HFFc6 (cell line): ENCODE data around the gene ZMAT5. TPM values are rescaled to one million over a fixed set of nuclear protein-coding genes. Genes with fewer than 3 reads are reported as not detected.

ENCODE experiments used
- DNase-seq: peaks from one replicate; pipeline ENCODE4 v3.0.0-alpha.2; 2018
- H3K27ac Mint-ChIP-seq: 2 replicates; pipeline ENCODE4 v1.8.0; 2020; ENCODE audit warnings: mild to moderate bottlenecking, mixed read lengths
- H3K27me3 Mint-ChIP-seq: 2 replicates; pipeline ENCODE4 v1.8.0; 2021; ENCODE audit warnings: mild to moderate bottlenecking, moderate library complexity, mixed read lengths; ENCODE audit not compliant: insufficient read depth
- H3K36me3 Mint-ChIP-seq: 2 replicates; pipeline ENCODE4 v1.8.0; 2021; ENCODE audit warnings: low read depth, mixed read lengths
- H3K4me1 Mint-ChIP-seq: 2 replicates; pipeline ENCODE4 v1.8.0; 2020; ENCODE audit warnings: low read depth, mixed read lengths
- H3K4me3 Mint-ChIP-seq: 2 replicates; pipeline ENCODE4 v1.8.0; 2020; ENCODE audit warnings: mild to moderate bottlenecking, moderate library complexity, mixed read lengths
- H3K9me3 Mint-ChIP-seq: 2 replicates; pipeline ENCODE4 v1.8.0; 2020; ENCODE audit warnings: mild to moderate bottlenecking, mixed read lengths
- CTCF ChIP-seq: fragments of 200-600 bp; sonication (generic); IDR thresholded peaks from 2 replicates; pipeline ENCODE4 v1.5.0; 2021; ENCODE audit warnings: antibody characterized with exemption, mild to moderate bottlenecking
- total RNA-seq, 6 experiments: library from RNA; stranded (reverse); fragmentation: NEBNext Ultra II Directional; extraction: Animal tissue kit (Norgen Biotek cat#: 25700); gene quantifications; 2 replicates in 1 of 6; 3 replicates in 5 of 6; pipeline ENCODE4 v1.2.3, GENCODE V29; 2021

ZMAT5 gene
- total RNA-seq, 6 experiments from 2014 or later = 24.9 to 28.6 (median 26.1) TPM

GRCh38 chr22:29689880-29690213 is 77.0 kb downstream of the ZMAT5 start:
- Mint-ChIP-seq H3K27me3 (no peaks in the 10 kb centered on the region; the same call in 1 of the 2 replicates), H3K36me3 (no peaks in the 10 kb centered on the region; the same call in 1 of the 2 replicates), H3K4me3 (no peak overlapping the region), H3K9me3 (no peaks in the 10 kb centered on the region), H3K27ac (peak overlapping the region; percentile 17; the same call in 1 of the 2 replicates), H3K4me1 (peaks cover 17% of the 10 kb centered on the region)
- TF ChIP-seq CTCF = peak; percentile 82
- DNase-seq = peak; percentile 27

GRCh38 chr22:29689206-29689879 is 77.5 kb downstream of the ZMAT5 start:
- peaks cover 17% of the 10 kb centered on the region for H3K4me1 Mint-ChIP-seq
- H3K27me3 Mint-ChIP-seq = no peaks in the 10 kb centered on the region; the same call in 1 of the 2 replicates
- no peak overlapping the region for H3K4me3 Mint-ChIP-seq
- H3K9me3 Mint-ChIP-seq = no peaks in the 10 kb centered on the region
- no peak for TF ChIP-seq CTCF
- no peaks in the 10 kb centered on the region; the same call in 1 of the 2 replicates for H3K36me3 Mint-ChIP-seq
- H3K27ac Mint-ChIP-seq = peak overlapping the region; percentile 17; the same call in 1 of the 2 replicates
- no peak for DNase-seq

- H3K27me3 Mint-ChIP-seq = no peaks in the 10 kb centered on the region; the same call in 1 of the 2 replicates
- no peak for DNase-seq
- peaks cover 21% of the 10 kb centered on the region; the same call in 1 of the 2 replicates for H3K36me3 Mint-ChIP-seq
- no peak overlapping the region for H3K4me3 Mint-ChIP-seq
- peaks cover 2% of the 10 kb centered on the region for H3K4me1 Mint-ChIP-seq
- no peak for TF ChIP-seq CTCF
- H3K9me3 Mint-ChIP-seq = no peaks in the 10 kb centered on the region
- no peak overlapping the region for H3K27ac Mint-ChIP-seq
These were observed 82.6 kb downstream of the ZMAT5 start for GRCh38 chr22:29684244-29684643.

- Mint-ChIP-seq H3K4me3 (no peak overlapping the region), H3K27me3 (no peaks in the 10 kb centered on the region; the same call in 1 of the 2 replicates), H3K36me3 (peaks cover 21% of the 10 kb centered on the region; the same call in 1 of the 2 replicates), H3K27ac (no peak overlapping the region), H3K4me1 (no peaks in the 10 kb centered on the region), H3K9me3 (no peaks in the 10 kb centered on the region)
- no peak for DNase-seq
- TF ChIP-seq CTCF = no peak
These were observed 83.3 kb downstream of the ZMAT5 start for GRCh38 chr22:29683536-29683935.

Other genes with a start within 250 kb of the ZMAT5 start
- gene THOC5, start 213.2 kb downstream of the ZMAT5 start, total RNA-seq = 10 to 100 TPM; 50.9 to 55.4 (median 53.0) TPM
- 10 to 100 TPM; 51.5 to 77.5 (median 70.4) TPM for gene NIPSNAP1, start 185.9 kb downstream of the ZMAT5 start, total RNA-seq
- gene NF2, start 163.4 kb downstream of the ZMAT5 start, total RNA-seq = 100 to 1,000 TPM; 161 to 184 (median 176) TPM
- not detected for gene CABP7, start 47.0 kb downstream of the ZMAT5 start, total RNA-seq
- gene UQCR10, start 362 bp upstream of the ZMAT5 start, total RNA-seq = 100 to 1,000 TPM; 137 to 153 (median 150) TPM
- 10 to 100 TPM; 60.1 to 73.6 (median 66.4) TPM for gene ASCC2, start 71.3 kb upstream of the ZMAT5 start, total RNA-seq
- 10 to 100 TPM; 19.0 to 27.0 (median 21.7) TPM for gene MTMR3, start 116.2 kb upstream of the ZMAT5 start, total RNA-seq